ENCODE data around the gene ANXA5. TPM values are rescaled to one million over a fixed set of nuclear protein-coding genes. Genes with fewer than 3 reads are reported as not detected.

The ANXA5 gene
- total and polyA plus RNA-seq, 2 donors (not counting 1 experiment from before 2014, with no cell fraction given): 42.4 to 67.8 TPM

DNA sequence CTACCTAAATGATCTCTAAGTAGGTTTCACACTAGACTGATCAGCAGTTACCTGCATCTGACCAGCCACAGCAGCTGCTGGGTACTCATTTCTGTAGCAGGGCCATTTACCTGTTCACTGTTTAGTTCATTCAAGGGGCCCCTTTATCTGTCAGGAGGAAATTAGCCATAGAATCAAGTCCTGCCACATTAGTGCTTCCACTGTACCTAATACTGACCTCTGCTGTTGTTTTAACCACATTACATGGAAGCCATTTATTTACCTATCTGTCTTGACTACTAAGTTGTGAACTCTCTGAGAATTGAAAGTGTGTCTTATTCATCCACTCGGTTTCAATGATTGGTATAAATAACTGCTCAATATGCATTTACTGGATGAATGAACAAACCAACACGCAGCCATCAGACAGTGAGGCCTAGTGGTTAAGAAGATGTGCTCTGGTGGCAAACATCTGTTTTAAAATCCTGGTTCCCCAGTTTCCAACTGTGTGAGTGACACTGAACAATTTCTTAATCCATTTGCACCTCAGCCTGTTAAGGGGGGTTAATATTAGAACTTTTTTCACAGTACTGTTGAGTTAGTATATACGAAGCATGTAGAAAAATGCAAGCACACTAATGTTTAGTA, 30.0 kb upstream of the ANXA5 start:
- H3K4me1 Mint-ChIP-seq: no peaks in the 10 kb centered on the region
- ATAC-seq (ENCODE audit: low read depth) (peak; percentile 76), DNase-seq (peak; percentile 55)
- TF ChIP-seq CTCF (IDR thresholded peaks at IDR 0.05) (peak; percentile 74), EZH2 (IDR thresholded peaks at IDR 0.05; ENCODE audit: borderline replicate concordance, insufficient read depth, low read depth, low read length, poor library complexity, severe bottlenecking) (no peak)
- ChIA-PET POLR2A (no interaction called here), CTCF (interaction anchor here (2.3 to 3.2 kb wide), 2 partner anchors 30 to 356 kb away, joined by 5 to 13 read pairs; partner anchors contain the start of gene ANXA5)
- H3K9me3 ChIP-seq (ENCODE audit: control extremely low read depth in 1 of 3, control insufficient read depth in 2 of 3, insufficient read depth in 1 of 3, low read length in 2 of 3): no peaks in the 10 kb centered on the region
- no peak overlapping the region for H3K27ac ChIP-seq (ENCODE audit: low read length in 2 of 2)
- no peaks in the 10 kb centered on the region for H3K4me1 ChIP-seq (ENCODE audit: control insufficient read depth in 2 of 2, insufficient read depth in 2 of 2, low read length in 2 of 2)
- H3K27me3 ChIP-seq (replicated peaks in 1 of 4; ENCODE audit: control extremely low read depth in 1 of 4, control insufficient read depth in 3 of 4, insufficient read depth in 4 of 4, low read length in 3 of 4): peaks cover 0 to 3% (median 0%) of the 10 kb centered on the region in 4 experiments
- H3K27me3 Mint-ChIP-seq: peaks cover 30% of the 10 kb centered on the region
- no peak overlapping the region for H3K9ac ChIP-seq (ENCODE audit: low read length)
- no CpG with 5 or more reads among the region's 3 CpGs for WGBS (ENCODE audit: insufficient coverage)
- H3K27ac Mint-ChIP-seq: no peak overlapping the region
- peak overlapping the region; percentile 53 for H2AFZ ChIP-seq (ENCODE audit: insufficient read depth, low read depth, low read length, poor library complexity, severe bottlenecking)
- H3K4me3 ChIP-seq (ENCODE audit: control extremely low read depth in 1 of 5, extremely low read depth in 1 of 5, insufficient read depth in 1 of 5, low read depth in 2 of 5, low read length in 4 of 5): no peak overlapping the region
- no peaks in the 10 kb centered on the region for H4K20me1 ChIP-seq (ENCODE audit: control insufficient read depth, insufficient read depth, low read length, poor library complexity, severe bottlenecking)
- intact Hi-C loops (cut with micrococcal nuclease): loop anchor here (1.0 to 5.0 kb wide), 4 partner anchors 30 to 1569 kb away; partner anchors contain the start of gene ANXA5
- no peak overlapping the region for H3K4me3 Mint-ChIP-seq
- H3K79me2 ChIP-seq (ENCODE audit: control insufficient read depth, insufficient read depth, low read length): no peaks in the 10 kb centered on the region
- no peaks in the 10 kb centered on the region for H3K9me3 Mint-ChIP-seq (ENCODE audit: insufficient read depth)
- H3K36me3 ChIP-seq (replicated peaks in 1 of 2; ENCODE audit: control extremely low read depth in 1 of 2, control insufficient read depth in 1 of 2, extremely low read depth in 1 of 2, insufficient read depth in 2 of 2, low read length in 1 of 2): no peaks in the 10 kb centered on the region
- H3K4me2 ChIP-seq (replicated peaks; ENCODE audit: low read depth, low read length, poor library complexity, severe bottlenecking): no peak overlapping the region

DNA sequence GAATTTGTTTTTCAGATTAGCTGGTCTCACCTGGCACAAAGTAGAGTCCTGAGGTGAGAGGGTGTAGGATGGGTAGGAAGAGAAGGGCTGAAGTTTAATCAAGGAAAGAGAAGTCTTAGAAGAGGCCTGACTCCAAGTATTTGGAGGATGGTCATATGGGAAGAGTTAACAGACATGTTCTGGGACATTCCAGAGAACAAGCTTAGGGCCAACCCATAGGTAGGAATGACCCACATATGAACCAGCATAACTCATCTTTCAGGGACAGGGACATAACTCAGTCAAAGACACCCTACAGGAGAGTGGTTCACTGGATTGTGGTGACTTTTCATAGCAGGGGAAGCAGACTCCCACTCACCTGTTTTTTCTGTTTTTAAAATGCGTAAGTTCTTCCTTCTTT, 27.9 kb upstream of the ANXA5 start:
- Mint-ChIP-seq H3K4me3 (no peak overlapping the region), H3K9me3 (ENCODE audit: insufficient read depth) (no peaks in the 10 kb centered on the region), H3K4me1 (no peaks in the 10 kb centered on the region), H3K27me3 (peaks cover 27% of the 10 kb centered on the region), H3K27ac (no peak overlapping the region)
- Histone ChIP-seq H3K27me3 (replicated peaks in 1 of 4; ENCODE audit: control extremely low read depth in 1 of 4, control insufficient read depth in 3 of 4, insufficient read depth in 4 of 4, low read length in 3 of 4) (peaks cover 0 to 3% (median 0%) of the 10 kb centered on the region in 4 experiments), H3K27ac (ENCODE audit: low read length in 2 of 2) (no peak overlapping the region), H2AFZ (ENCODE audit: insufficient read depth, low read depth, low read length, poor library complexity, severe bottlenecking) (no peak overlapping the region), H3K79me2 (ENCODE audit: control insufficient read depth, insufficient read depth, low read length) (no peaks in the 10 kb centered on the region), H4K20me1 (ENCODE audit: control insufficient read depth, insufficient read depth, low read length, poor library complexity, severe bottlenecking) (no peaks in the 10 kb centered on the region), H3K4me1 (ENCODE audit: control insufficient read depth in 2 of 2, insufficient read depth in 2 of 2, low read length in 2 of 2) (no peaks in the 10 kb centered on the region), H3K9me3 (ENCODE audit: control extremely low read depth in 1 of 3, control insufficient read depth in 2 of 3, insufficient read depth in 1 of 3, low read length in 2 of 3) (no peaks in the 10 kb centered on the region), H3K4me2 (replicated peaks; ENCODE audit: low read depth, low read length, poor library complexity, severe bottlenecking) (no peak overlapping the region), H3K4me3 (ENCODE audit: control extremely low read depth in 1 of 5, extremely low read depth in 1 of 5, insufficient read depth in 1 of 5, low read depth in 2 of 5, low read length in 4 of 5) (no peak overlapping the region), H3K36me3 (replicated peaks in 1 of 2; ENCODE audit: control extremely low read depth in 1 of 2, control insufficient read depth in 1 of 2, extremely low read depth in 1 of 2, insufficient read depth in 2 of 2, low read length in 1 of 2) (no peaks in the 10 kb centered on the region), H3K9ac (ENCODE audit: low read length) (no peak overlapping the region)
- DNase-seq (no peak), ATAC-seq (ENCODE audit: low read depth) (no peak)
- intact Hi-C loops (cut with micrococcal nuclease): loop anchor here (5.0 kb wide), 2 partner anchors 532 to 1567 kb away; no protein-coding TSS in a partner anchor
- no CpG with 5 or more reads among the region's 1 CpG for WGBS (ENCODE audit: insufficient coverage)
- ChIA-PET CTCF (interaction anchor here (2.3 kb wide), 1 partner anchor 27 kb away, joined by 5 read pairs; the partner anchor contains the start of gene ANXA5), POLR2A (no interaction called here)
- no peak for TF ChIP-seq EZH2 (IDR thresholded peaks at IDR 0.05; ENCODE audit: borderline replicate concordance, insufficient read depth, low read depth, low read length, poor library complexity, severe bottlenecking)
- no peak for TF ChIP-seq CTCF (IDR thresholded peaks at IDR 0.05)
